ENCODE data around the gene COL6A3. TPM values are rescaled to one million over a fixed set of nuclear protein-coding genes. Genes with fewer than 3 reads are reported as not detected.

COL6A3 gene
- total and polyA plus RNA-seq, 11 donors, result 17.4 to 290 (median 87.3) TPM

- ATAC-seq (no peak), DNase-seq (no peak)
- peaks cover 0 to 20% (median 13%) of the 10 kb centered on the region in 12 donors for H3K4me1 ChIP-seq
- H3K9me3 ChIP-seq, result no peaks in the 10 kb centered on the region
- H3K27ac ChIP-seq, result no peak overlapping the region
- H3K4me3 ChIP-seq, result no peak overlapping the region
- TF ChIP-seq CTCF (IDR thresholded peaks at IDR 0.05) (no peak), POLR2A (IDR thresholded peaks at IDR 0.05) (no peak)
- WGBS, 4 donors, result 83 to 92% (median 86%) methylated on average over 3 of the region's 3 CpGs
- no peaks in the 10 kb centered on the region for H3K36me3 ChIP-seq
- intact Hi-C loops (cut with DNase I), result loop anchor here in 3 of 10 donors (10.0 kb wide), 1 partner anchor 293 kb away; no protein-coding TSS in a partner anchor
- no peaks in the 10 kb centered on the region for H3K27me3 ChIP-seq
Observed at GRCh38 chr2:237418300-237418699, 4.3 kb upstream of the COL6A3 start.

GRCh38 chr2:237412988-237413776 lies 782 bp downstream of the COL6A3 start:
- Histone ChIP-seq H3K27me3 (peaks cover 0 to 7% (median 0%) of the 10 kb centered on the region in 9 donors), H3K27ac (peak overlapping the region; percentile 26 to 91 (median 78)), H3K36me3 (no peaks in the 10 kb centered on the region), H3K4me1 (peaks cover 0 to 25% (median 4%) of the 10 kb centered on the region in 12 donors), H3K9me3 (no peaks in the 10 kb centered on the region), H3K4me3 (peak overlapping the region; percentile 26 to 71 (median 56))
- intact Hi-C loops (cut with DNase I), result loop anchor here in 8 of 10 donors (2.0 to 10.0 kb wide), 7 partner anchors 241 to 288 kb away; no protein-coding TSS in a partner anchor
- WGBS, 4 donors, result 69 to 85% (median 72%) methylated on average over 21 to 25 of the region's 25 CpGs
- TF ChIP-seq POLR2A (IDR thresholded peaks at IDR 0.05) (no peak), CTCF (IDR thresholded peaks at IDR 0.05) (no peak)
- DNase-seq, result peak in 2 of 5 donors; percentile 39 to 48
- peak in 3 of 4 donors; percentile 30 to 44 (median 38) for ATAC-seq

GRCh38 chr2:237412646-237412987 lies 1.3 kb downstream of the COL6A3 start:
- peaks cover 0 to 30% (median 7%) of the 10 kb centered on the region in 12 donors for H3K4me1 ChIP-seq
- WGBS, 4 donors, result 68 to 77% (median 73%) methylated on average over 6 to 7 of the region's 7 CpGs
- peaks cover 0 to 7% (median 0%) of the 10 kb centered on the region in 9 donors for H3K27me3 ChIP-seq
- no peaks in the 10 kb centered on the region for H3K36me3 ChIP-seq
- ATAC-seq, result peak in 2 of 4 donors; percentile 1 to 3
- intact Hi-C loops (cut with DNase I), result loop anchor here in 8 of 10 donors (2.0 to 10.0 kb wide), 7 partner anchors 240 to 288 kb away; no protein-coding TSS in a partner anchor
- H3K9me3 ChIP-seq, result no peaks in the 10 kb centered on the region
- DNase-seq, result no peak
- peak overlapping the region; percentile 26 to 91 (median 78) for H3K27ac ChIP-seq
- peak overlapping the region; percentile 26 to 71 (median 56) for H3K4me3 ChIP-seq
- TF ChIP-seq CTCF (IDR thresholded peaks at IDR 0.05) (no peak), POLR2A (IDR thresholded peaks at IDR 0.05) (no peak)
